Effector CD8-positive, alpha-beta T cell (primary cell): ENCODE data around the gene TRAFD1.
"Not testable (repeated sequence)": the region's sequence is repeated elsewhere in the genome, so short reads cannot be mapped to it uniquely, and the experiment has no call there.

Experiments
- DNase-seq: peaks from one replicate; lab custom pipeline; 2025; lab: John Stamatoyannopoulos, UW

The TRAFD1 gene

GRCh38 chr12:112158461-112159145 is 33.2 kb downstream of the TRAFD1 start:
- DNase-seq, result not testable (repeated sequence)

- no peak for DNase-seq
Observed at GRCh38 chr12:112159146-112159541, 33.8 kb downstream of the TRAFD1 start.

GRCh38 chr12:112160611-112161010 is 35.3 kb downstream of the TRAFD1 start:
- DNase-seq, result no peak

GRCh38 chr12:112161711-112162110 is 36.4 kb downstream of the TRAFD1 start:
- DNase-seq, result no peak

- DNase-seq, result no peak
Observed at GRCh38 chr12:112162241-112162790, 37.0 kb downstream of the TRAFD1 start.

- DNase-seq, result no peak
Observed at GRCh38 chr12:112163056-112163455, 37.7 kb downstream of the TRAFD1 start.

GRCh38 chr12:112163471-112163991 is 38.2 kb downstream of the TRAFD1 start:
- DNase-seq, result no peak

GRCh38 chr12:112164011-112164660 is 38.8 kb downstream of the TRAFD1 start:
- DNase-seq, result no peak

GRCh38 chr12:112165624-112166023 is 40.3 kb downstream of the TRAFD1 start:
- no peak for DNase-seq

- no peak for DNase-seq
Observed at GRCh38 chr12:112166051-112167015, 41.0 kb downstream of the TRAFD1 start.

- no peak for DNase-seq
Observed at GRCh38 chr12:112167031-112167461, 41.7 kb downstream of the TRAFD1 start.

GRCh38 chr12:112167718-112168525 is 42.6 kb downstream of the TRAFD1 start:
- DNase-seq, result no peak

GRCh38 chr12:112168561-112168971 is 43.2 kb downstream of the TRAFD1 start:
- no peak for DNase-seq

GRCh38 chr12:112169161-112169872 is 44.0 kb downstream of the TRAFD1 start:
- no peak for DNase-seq

- no peak for DNase-seq
Observed at GRCh38 chr12:112169966-112170365, 44.6 kb downstream of the TRAFD1 start.

- no peak for DNase-seq
Observed at GRCh38 chr12:112170376-112170775, 45.0 kb downstream of the TRAFD1 start.

- no peak for DNase-seq
Observed at GRCh38 chr12:112170971-112171596, 45.7 kb downstream of the TRAFD1 start.

- DNase-seq, result no peak
Observed at GRCh38 chr12:112172556-112173324, 47.4 kb downstream of the TRAFD1 start.
